G401 (cell line): ENCODE measurements around the gene ZCWPW1. TPM values are rescaled to one million over a fixed set of nuclear protein-coding genes. Genes with fewer than 3 reads are reported as not detected.
"Not testable (repeated sequence)": the region's sequence is repeated elsewhere in the genome, so short reads cannot be mapped to it uniquely, and the experiment has no call there.

Experiments
- DNase-seq: peaks from one replicate; pipeline ENCODE4 v3.0.0-alpha.2; 2015; ENCODE audit warnings: low spot score
- in situ Hi-C: cut with HindIII; loops from 2 replicates; pipeline ENCODE4 v1.10.0; 2016; ENCODE audit warnings: low sequenced_read_pairs, mixed read lengths
- total RNA-seq: library from RNA; depleted of rRNA; stranded (reverse); fragments of >200 nt; shearing (Covaris generic); gene quantifications from 2 replicates; pipeline ENCODE4 v1.2.3, GENCODE V29; 2014; rRNA removed

Gene ZCWPW1
- total RNA-seq, 1 experiment from 2014 or later = 0.54 TPM

DNA sequence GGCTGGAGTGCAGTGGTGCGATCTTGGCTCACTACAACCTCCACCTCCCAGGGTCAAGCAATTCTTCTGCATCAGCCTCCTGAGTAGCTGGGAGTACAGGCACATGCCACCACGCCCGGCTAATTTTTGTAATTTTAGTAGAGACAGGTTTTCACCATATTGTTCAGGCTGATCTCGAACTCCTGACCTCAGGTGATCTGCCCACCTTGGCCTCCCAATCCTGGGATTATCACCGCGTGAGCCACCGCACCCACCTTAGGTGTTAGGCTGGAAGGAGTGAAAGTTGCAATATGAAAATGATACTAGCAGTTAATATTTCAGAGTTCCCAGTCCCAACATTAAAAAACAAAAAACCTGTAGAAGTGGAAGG lies 62.5 kb downstream of the ZCWPW1 start:
- DNase-seq, in situ Hi-C loops: not testable (repeated sequence)

DNA sequence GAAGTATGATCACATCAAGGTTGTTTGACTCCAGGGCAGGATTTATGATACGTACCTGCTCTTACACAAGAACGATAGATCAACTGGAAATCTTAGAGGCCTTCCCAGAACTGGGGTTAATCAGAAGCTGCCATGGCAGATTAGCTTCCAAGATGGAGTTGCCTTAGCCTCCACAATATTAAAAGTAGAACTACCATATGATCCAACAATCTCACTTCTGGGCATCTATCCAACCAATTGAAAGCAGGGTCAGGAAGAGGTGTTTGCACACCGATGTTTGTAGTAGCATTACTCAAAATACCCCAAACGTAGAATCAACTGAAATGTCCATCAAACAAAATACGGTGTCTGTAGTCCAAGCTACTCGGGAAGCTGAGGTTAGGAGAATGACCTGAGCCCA lies 64.0 kb downstream of the ZCWPW1 start:
- no peak for DNase-seq
- in situ Hi-C loops = no loop called here

DNA sequence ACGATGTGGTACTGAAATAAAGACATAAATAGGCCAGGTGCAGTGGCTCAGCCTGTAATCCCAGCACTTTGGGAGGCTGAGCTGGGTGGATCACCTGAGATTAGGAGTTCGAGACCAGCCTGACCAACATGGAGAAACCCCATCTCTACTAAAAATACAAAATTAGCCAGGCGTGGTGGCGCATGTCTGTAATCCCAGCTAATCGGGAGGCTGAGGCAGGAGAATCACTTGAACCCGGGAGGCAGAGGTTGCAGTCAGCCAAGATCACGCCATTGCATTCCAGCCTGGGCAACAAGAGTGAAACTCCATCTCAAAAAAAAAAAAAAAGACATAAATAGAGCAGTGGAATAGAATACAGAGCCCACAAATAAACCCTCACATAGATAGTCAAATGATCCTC lies 64.7 kb downstream of the ZCWPW1 start:
- in situ Hi-C loops, DNase-seq: not testable (repeated sequence)

DNA sequence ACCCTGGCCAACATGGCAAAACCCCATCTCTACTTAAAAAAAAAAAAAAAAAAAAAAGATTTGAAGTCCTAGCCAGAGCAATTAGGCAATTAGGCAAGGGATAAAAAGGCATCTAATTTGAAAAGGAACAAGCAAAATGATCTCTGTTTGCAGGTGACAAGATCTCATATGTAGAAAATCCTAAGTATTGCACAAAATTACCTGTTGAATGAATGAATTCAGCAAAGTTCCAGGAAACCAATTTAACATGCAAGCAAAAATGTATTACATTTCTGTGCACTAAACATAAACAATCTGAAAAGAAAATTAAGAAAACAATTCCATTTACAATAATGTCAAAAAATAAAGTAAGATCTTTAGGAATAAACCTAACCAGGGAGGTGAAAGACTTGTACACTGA lies 65.4 kb downstream of the ZCWPW1 start:
- in situ Hi-C loops = no loop called here
- no peak for DNase-seq

DNA sequence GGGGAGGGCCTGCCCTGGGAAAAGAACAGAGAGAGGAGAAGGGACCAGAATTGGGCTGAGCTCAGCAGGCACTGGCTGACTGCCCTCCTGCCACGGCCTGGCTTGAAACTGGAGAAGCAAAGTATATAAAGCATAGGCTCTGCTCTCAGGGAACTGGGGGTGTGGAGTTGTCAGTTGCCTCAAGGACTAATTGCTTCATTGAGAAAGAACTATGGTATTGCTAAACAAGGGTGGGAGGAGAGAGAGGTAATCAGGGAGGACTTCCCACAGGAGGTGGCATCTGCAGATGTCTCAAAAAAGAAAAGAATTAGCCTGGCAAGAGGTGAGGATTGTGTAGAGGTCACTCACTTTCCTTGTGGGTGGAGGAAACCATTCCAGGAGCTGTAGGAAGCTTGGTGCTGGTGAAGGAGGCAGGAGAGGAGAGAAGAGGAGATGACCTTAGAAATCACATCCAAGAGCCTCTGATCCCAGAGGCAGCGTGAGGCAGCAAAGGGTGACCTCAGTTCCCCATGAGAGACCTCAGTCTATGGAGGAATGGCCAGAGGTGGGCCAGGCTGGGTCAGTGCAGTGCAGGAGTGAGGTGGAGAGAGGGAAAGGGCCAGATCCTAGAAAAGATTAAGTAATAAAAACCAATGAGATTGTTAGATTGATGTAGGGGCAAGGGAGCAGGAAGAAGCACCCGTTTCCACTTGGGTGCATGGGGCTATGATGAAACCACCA lies 68.2 kb downstream of the ZCWPW1 start:
- DNase-seq = no peak
- in situ Hi-C loops = no loop called here

DNA sequence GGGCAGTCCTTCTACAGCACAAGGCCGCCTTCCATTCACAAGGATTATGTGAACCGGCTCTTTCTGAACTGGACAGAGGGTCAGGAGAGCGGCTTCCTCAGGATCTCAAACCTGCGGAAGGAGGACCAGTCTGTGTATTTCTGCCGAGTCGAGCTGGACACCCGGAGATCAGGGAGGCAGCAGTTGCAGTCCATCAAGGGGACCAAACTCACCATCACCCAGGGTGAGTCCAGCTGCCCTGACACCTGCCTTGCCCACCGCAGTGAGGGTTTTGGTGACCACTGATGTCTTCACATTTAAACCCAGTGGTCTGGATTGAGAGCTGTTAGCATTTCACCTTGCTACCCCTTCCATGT lies 69.7 kb downstream of the ZCWPW1 start:
- no peak for DNase-seq
- in situ Hi-C loops = no loop called here

DNA sequence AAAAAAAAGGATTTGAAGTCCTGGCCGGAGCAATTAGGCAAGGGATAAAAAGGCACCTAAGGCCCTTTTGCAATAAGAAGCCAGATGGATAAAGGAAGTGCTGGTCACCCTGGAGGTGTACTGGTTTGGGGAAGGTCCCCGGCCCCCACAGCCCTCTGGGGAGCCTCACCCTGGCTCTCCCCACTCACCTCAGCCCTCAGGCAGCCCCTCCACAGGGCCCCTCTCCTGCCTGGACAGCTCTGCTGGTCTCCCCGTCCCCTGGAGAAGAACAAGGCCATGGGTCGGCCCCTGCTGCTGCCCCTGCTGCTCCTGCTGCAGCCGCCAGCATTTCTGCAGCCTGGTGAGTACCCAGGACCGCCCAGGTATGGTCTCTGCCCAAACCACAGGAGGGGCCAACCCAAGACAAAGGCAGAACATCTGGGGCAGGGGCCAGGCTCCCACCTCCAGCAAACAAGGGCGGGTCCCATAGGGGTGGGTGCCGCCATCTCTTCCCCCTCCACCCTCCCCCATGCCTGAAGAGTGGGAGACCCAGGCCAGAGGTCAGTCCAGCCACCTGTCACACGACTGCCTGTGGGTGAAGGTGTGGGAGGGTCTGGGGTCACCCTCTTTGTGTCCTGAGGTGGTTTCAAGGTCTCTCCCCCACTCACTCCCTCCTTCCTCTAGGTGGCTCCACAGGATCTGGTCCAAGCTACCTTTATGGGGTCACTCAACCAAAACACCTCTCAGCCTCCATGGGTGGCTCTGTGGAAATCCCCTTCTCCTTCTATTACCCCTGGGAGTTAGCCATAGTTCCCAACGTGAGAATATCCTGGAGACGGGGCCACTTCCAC lies 70.3 kb downstream of the ZCWPW1 start, which contains the start of gene PILRB:
TSS of gene PILRB (plus strand) at position 91 of the 830 bp plus-strand sequence. CDS start at position 277, 186 bp downstream.
- in situ Hi-C loops = no loop called here
- DNase-seq = no peak

DNA sequence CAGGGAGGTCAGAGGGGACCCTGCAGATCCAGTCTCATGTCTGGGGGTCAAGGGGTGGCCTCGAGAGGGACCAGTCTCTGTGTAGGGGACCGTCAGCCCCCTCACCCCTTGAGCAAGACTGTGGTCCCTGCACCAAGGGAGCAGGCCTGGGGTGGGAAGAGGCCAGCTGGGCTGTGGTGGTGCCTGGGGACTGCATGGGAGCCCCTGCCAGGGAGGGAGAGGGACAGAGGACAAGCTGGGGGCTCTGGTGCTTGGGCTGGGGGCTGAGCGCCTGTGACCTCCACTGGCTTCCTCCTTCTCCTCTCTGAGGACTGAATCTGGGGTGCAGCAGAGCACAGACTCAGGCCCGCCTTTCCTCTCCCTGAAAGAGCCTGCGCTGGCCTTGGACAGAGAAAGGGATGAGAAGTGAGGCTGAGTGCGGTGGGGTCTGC lies 71.4 kb downstream of the ZCWPW1 start:
- in situ Hi-C loops = no loop called here
- no peak for DNase-seq

DNA sequence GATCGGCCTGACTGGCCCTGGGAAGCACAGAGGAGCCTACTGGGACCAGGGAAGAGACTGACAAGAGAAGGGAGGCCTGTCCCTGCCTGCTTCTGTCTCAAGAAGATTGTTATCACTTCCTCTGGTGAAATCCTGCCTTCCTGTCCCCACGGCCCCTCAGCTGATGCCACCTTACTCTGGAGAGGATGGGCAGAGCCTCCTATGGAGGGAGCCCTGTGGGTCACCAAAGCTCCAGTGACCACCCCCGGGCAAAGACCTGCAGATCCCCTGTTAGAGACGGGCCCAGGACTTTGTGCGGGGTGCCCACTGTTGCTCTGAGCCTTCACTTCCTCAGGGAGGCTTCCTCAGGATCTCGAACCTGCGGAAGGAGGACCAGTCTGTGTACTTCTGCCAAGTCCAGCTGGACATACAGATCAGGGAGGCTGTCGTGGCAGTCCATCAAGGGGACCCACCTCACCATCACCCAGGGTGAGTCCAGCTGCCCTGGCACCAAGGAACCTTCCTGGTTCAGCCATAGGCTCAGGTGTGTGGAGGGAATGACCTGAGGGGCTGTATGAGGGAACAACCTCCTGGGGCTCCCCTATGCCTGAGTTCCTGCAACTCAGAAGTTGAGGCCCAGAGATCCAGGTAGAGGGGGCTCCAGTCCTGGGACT lies 72.0 kb downstream of the ZCWPW1 start:
- in situ Hi-C loops = no loop called here
- DNase-seq = no peak

DNA sequence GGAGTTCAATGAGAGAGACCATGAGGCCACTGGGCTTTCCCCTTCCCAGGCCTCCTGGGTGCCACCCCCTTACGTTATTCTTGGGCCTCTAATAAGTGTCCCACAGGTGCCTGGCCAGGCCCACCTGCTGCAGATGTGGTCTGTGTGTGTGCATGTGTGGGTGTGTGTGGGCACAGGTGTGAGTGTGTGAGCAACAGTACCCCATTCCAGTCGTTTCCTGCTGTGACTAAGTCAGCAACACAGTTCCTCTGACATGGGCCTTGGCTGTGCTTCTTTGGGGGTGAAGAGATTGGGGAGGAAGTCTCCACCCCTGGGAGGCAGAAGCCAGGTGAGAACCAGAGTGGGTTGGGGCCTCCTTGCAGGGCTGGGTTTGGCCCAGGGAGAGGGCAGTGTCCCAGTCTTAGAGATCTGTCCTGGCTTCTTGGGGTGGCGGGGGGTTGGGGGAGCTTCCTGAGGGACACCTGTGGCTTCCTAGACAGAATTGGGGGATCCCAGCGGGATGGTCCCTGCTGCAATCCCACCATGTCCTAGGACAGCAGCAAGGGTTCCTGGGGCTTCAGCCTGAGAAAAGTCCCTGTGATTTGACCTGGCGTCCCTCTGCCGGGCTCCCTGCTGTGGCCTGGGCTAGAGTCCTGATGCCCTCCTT lies 74.7 kb downstream of the ZCWPW1 start:
- DNase-seq = no peak
- in situ Hi-C loops = no loop called here

DNA sequence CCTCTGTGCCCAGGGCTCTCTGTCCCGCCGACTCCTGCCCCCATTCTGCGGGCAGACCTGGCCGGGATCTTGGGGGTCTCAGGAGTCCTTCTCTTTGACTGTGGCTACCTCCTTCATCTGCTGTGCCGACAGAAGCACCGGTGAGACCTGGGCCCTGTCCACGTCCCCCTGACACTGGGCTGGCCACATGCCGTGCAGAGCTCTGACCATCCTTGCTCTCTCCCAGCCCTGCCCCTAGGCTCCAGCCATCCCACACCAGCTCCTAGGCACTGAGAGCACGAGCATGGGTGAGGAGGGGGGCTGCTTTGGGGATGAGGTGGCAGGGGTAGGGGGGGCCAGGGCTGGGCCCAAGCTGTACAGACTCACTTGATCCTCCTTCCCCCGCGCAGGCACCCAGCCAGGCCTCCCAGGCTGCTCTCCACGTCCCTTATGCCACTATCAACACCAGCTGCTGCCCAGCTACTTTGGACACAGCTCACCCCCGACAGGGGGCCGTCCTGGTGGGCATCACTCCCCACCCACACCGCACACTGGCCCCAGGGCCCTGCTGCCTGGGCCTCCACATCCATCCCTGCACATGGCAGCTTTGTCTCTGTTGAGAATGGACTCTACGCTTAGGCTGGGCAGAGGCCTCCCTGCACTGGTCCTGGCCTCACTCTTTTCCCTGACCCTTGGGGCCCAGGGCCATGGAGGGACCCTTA lies 75.4 kb downstream of the ZCWPW1 start:
- in situ Hi-C loops = no loop called here
- no peak for DNase-seq

DNA sequence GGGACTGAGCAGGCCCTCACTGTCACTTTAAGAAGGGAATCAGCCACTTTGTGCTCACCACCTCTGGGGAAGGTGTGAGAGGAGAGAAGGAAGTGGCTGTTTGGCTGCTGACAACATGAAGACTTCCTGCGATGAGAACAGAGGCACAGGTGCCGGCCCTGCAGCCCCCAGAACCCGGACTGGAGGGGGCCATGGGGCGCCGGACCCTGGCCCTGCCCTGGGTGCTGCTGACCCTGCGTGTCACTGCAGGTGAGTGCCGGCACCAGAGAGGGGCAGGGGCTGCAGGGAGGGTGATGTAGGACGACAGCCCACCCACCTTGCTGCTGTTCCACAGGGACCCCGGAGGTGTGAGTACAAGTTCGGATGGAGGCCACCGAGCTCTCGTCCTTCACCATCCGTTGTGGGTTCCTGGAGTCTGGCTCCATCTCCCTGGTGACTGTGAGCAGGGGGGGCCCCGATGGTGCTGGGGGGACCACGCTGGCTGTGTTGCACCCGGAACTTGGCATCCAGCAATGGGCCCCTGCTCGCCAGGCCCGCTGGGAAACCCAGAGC lies 76.2 kb downstream of the ZCWPW1 start:
- DNase-seq, in situ Hi-C loops: not testable (repeated sequence)

DNA sequence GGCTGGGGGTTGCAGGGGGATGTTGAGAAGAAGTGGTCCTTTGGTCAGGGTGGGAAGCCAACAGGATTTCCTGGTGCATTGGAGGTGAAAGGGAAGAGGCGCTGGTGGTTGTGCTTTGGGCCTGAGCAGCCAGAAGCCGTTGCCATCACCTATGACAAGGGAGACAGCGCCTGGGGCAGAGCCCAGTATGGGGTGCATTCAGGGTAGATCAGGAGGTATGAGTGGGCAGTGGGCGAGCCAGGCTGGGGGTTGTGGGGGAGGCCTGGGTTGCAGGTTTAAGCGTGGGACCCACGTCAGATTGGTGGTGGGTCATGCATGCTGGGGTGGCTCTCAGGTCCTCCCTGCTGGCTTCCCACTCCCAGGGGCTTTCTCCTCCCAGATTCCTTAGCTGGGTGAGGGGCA lies 76.8 kb downstream of the ZCWPW1 start:
- in situ Hi-C loops = no loop called here
- no peak for DNase-seq

Other genes with a start within 250 kb of the ZCWPW1 start
- not detected in 2 replicates for gene PVRIG, start 208.8 kb downstream of the ZCWPW1 start, total RNA-seq
- not detected in 2 replicates for gene SPDYE3, start 121.0 kb downstream of the ZCWPW1 start, total RNA-seq
- 14.7 and 21.5 TPM in 2 replicates for gene PILRB, start 70.6 kb downstream of the ZCWPW1 start, total RNA-seq
- gene PILRA, start 55.2 kb downstream of the ZCWPW1 start, total RNA-seq = 1.6 TPM in 1 of 2 replicates, not detected in the other
- gene MEPCE, start 1.1 kb upstream of the ZCWPW1 start, total RNA-seq = 42.5 and 57.7 TPM in 2 replicates
- 56.1 and 59.4 TPM in 2 replicates for gene PPP1R35, start 7.8 kb upstream of the ZCWPW1 start, total RNA-seq
- gene SPACDR, start 35.6 kb upstream of the ZCWPW1 start, total RNA-seq = not detected in 2 replicates
- 80.1 and 118 TPM in 2 replicates for gene TSC22D4, start 50.5 kb upstream of the ZCWPW1 start, total RNA-seq
- 17.3 and 23.0 TPM in 2 replicates for gene NYAP1, start 55.2 kb upstream of the ZCWPW1 start, total RNA-seq
- 42.3 and 47.0 TPM in 2 replicates for gene AGFG2, start 110.5 kb upstream of the ZCWPW1 start, total RNA-seq
- gene SAP25, start 145.2 kb upstream of the ZCWPW1 start, total RNA-seq = not detected in 2 replicates
- gene LRCH4, start 157.4 kb upstream of the ZCWPW1 start, total RNA-seq = 6.5 and 12.1 TPM in 2 replicates
- gene FBXO24, start 157.6 kb upstream of the ZCWPW1 start, total RNA-seq = 0.78 TPM in 1 of 2 replicates, not detected in the other
- 72.9 and 82.8 TPM in 2 replicates for gene PCOLCE, start 173.7 kb upstream of the ZCWPW1 start, total RNA-seq
- 12.9 and 52.9 TPM in 2 replicates for gene MOSPD3, start 183.8 kb upstream of the ZCWPW1 start, total RNA-seq
- gene TFR2, start 212.8 kb upstream of the ZCWPW1 start, total RNA-seq = 1.1 and 1.7 TPM in 2 replicates
- 0.14 TPM in 1 of 2 replicates, not detected in the other for gene ACTL6B, start 227.7 kb upstream of the ZCWPW1 start, total RNA-seq
- 232 and 241 TPM in 2 replicates for gene GNB2, start 245.0 kb upstream of the ZCWPW1 start, total RNA-seq